H1 (cell line): ENCODE measurements around the gene NDUFAF3. TPM values are rescaled to one million over a fixed set of nuclear protein-coding genes. Genes with fewer than 3 reads are reported as not detected.

ENCODE experiments used
- CTCF ChIA-PET: fragments of 300-600 bp; sonication (Branson Sonifier 250); formaldehyde crosslinking; loops from one replicate; lab custom pipeline; 2021; ENCODE audit not compliant: partially characterized antibody; lab: Charles Lee
- POLR2A ChIA-PET: fragments of 300-600 bp; sonication (Branson Sonifier 250); formaldehyde crosslinking; loops from one replicate; lab custom pipeline; 2021; ENCODE audit warnings: inconsistent platforms; ENCODE audit not compliant: partially characterized antibody; lab: Charles Lee
- DNase-seq, 2 experiments: peaks; one replicate each; pipeline versions ENCODE4 v3.0.0 to v3.0.0-alpha.2; 2010 to 2022; ENCODE audit warnings: low spot score in 2 of 2, low read depth in 1 of 2, mixed read lengths in 1 of 2
- FAIRE-seq: peaks from 2 replicates; lab custom pipeline; 2011; peaks lifted over from hg19 to GRCh38; lab: Jason Lieb, UNC
- H2AFZ ChIP-seq: 2 replicates; pipeline ENCODE4 v1.8.1; 2012; ENCODE audit warnings: low read length, inconsistent platforms
- H2AK5ac ChIP-seq: 2 replicates; pipeline ENCODE4 v1.6.1; 2013; ENCODE audit warnings: low read depth, low read length
- H2BK120ac ChIP-seq: replicated peaks from 2 replicates; pipeline ENCODE3; 2013; ENCODE audit warnings: low read depth, low read length, inconsistent platforms
- H2BK12ac ChIP-seq: 2 replicates; pipeline ENCODE4 v1.6.1; 2013; ENCODE audit warnings: low read depth, low read length
- H2BK15ac ChIP-seq: 2 replicates; pipeline ENCODE4 v1.6.1; 2013; ENCODE audit warnings: low read length
- H2BK20ac ChIP-seq: 2 replicates; pipeline ENCODE4 v1.6.1; 2013; ENCODE audit warnings: low read length
- H2BK5ac ChIP-seq: 2 replicates; pipeline ENCODE4 v1.6.1; 2013; ENCODE audit warnings: low read depth, low read length
- H3K14ac ChIP-seq: 2 replicates; pipeline ENCODE4 v1.6.1; 2013; ENCODE audit warnings: inconsistent platforms; ENCODE audit not compliant: insufficient read length
- H3K18ac ChIP-seq: 2 replicates; pipeline ENCODE4 v1.6.1; 2013; ENCODE audit warnings: low read length; ENCODE audit errors: extremely low read depth
- H3K23ac ChIP-seq: 2 replicates; pipeline ENCODE4 v1.6.1; 2013; ENCODE audit warnings: inconsistent platforms; ENCODE audit not compliant: insufficient read length
- H3K23me2 ChIP-seq: 2 replicates; pipeline ENCODE4 v1.6.1; 2013; ENCODE audit warnings: low read depth, low read length
- H3K27ac ChIP-seq: 2 replicates; pipeline ENCODE4 v1.6.1; 2011; ENCODE audit warnings: low read depth, low read length, inconsistent platforms
- H3K27me3 ChIP-seq, 4 experiments: replicated peaks in 1 of 4; 1 replicate in 1 of 4; 2 replicates in 3 of 4; pipeline versions ENCODE4 v1.6.1 to v1.8.1; 2011 to 2013; ENCODE audit warnings: low read length in 3 of 4, mild to moderate bottlenecking in 3 of 4, inconsistent platforms in 2 of 4, mixed read lengths in 2 of 4, moderate library complexity in 1 of 4; ENCODE audit not compliant: control insufficient read depth in 3 of 4, insufficient read depth in 3 of 4; ENCODE audit errors: extremely low read depth in 1 of 4
- H3K36me3 ChIP-seq, 4 experiments: 2 replicates each; pipeline versions ENCODE4 v1.6.1 to v1.8.1; 2011 to 2013; ENCODE audit warnings: mild to moderate bottlenecking in 4 of 4, low read length in 3 of 4, moderate library complexity in 2 of 4, control low read depth in 1 of 4, inconsistent platforms in 1 of 4; ENCODE audit not compliant: insufficient read depth in 4 of 4, control insufficient read depth in 2 of 4
- H3K4ac ChIP-seq: replicated peaks from 2 replicates; pipeline ENCODE3; 2013; ENCODE audit warnings: low read length, low read depth, mixed read lengths, inconsistent platforms; ENCODE audit not compliant: insufficient read length
- H3K4me1 ChIP-seq, 4 experiments: replicated peaks in 1 of 4; 1 replicate in 1 of 4; 2 replicates in 3 of 4; pipeline versions ENCODE4 v1.6.1 to v1.8.1; 2011 to 2013; ENCODE audit warnings: low read length in 3 of 4, inconsistent platforms in 2 of 4, mixed read lengths in 1 of 4; ENCODE audit not compliant: insufficient read depth in 4 of 4, control insufficient read depth in 3 of 4
- H3K4me2 ChIP-seq, 2 experiments: 2 replicates each; pipeline versions ENCODE4 v1.6.1 to v1.8.1; 2011 to 2013; ENCODE audit warnings: low read depth in 2 of 2, low read length in 2 of 2, control low read depth in 1 of 2, inconsistent platforms in 1 of 2, mild to moderate bottlenecking in 1 of 2; ENCODE audit not compliant: insufficient read depth in 1 of 2
- H3K4me3 ChIP-seq, 4 experiments: fragments of 200-600, 300-600 bp in 1 of 4; sonication (generic), shearing (Covaris generic), sonication (Bioruptor Twin) in 1 of 4; 2 replicates each; pipeline versions ENCODE4 v1.5.1 to v1.8.1; 2011 to 2016; ENCODE audit warnings: low read length in 4 of 4, low read depth in 3 of 4, control low read depth in 2 of 4, inconsistent platforms in 2 of 4, mild to moderate bottlenecking in 2 of 4, mixed read lengths in 1 of 4, moderate library complexity in 1 of 4; ENCODE audit not compliant: insufficient read depth in 2 of 4; ENCODE audit errors: extremely low read depth in 1 of 4
- H3K56ac ChIP-seq: replicated peaks from 2 replicates; pipeline ENCODE3; 2013; ENCODE audit warnings: low read depth, mild to moderate bottlenecking, mixed read lengths, low read length, inconsistent platforms; ENCODE audit not compliant: insufficient read length
- H3K79me1 ChIP-seq: 2 replicates; pipeline ENCODE4 v1.6.1; 2013; ENCODE audit warnings: low read depth, low read length, control low read depth
- H3K79me2 ChIP-seq, 2 experiments: 2 replicates each; pipeline versions ENCODE4 v1.6.1 to v1.8.1; 2012 to 2013; ENCODE audit warnings: low read length in 2 of 2, mild to moderate bottlenecking in 2 of 2, inconsistent platforms in 1 of 2; ENCODE audit not compliant: insufficient read depth in 2 of 2, control insufficient read depth in 1 of 2
- H3K9ac ChIP-seq, 4 experiments: replicated peaks in 1 of 4; 1 replicate in 1 of 4; 2 replicates in 3 of 4; pipeline versions ENCODE4 v1.6.1 to v1.8.1; 2011 to 2013; ENCODE audit warnings: low read depth in 3 of 4, low read length in 3 of 4, control low read depth in 2 of 4, mild to moderate bottlenecking in 2 of 4, moderate library complexity in 2 of 4, inconsistent platforms in 1 of 4; ENCODE audit errors: extremely low read depth in 1 of 4
- H3K9me3 ChIP-seq, 2 experiments: 2 replicates each; pipeline versions ENCODE4 v1.6.1 to v1.8.1; 2012 to 2013; ENCODE audit warnings: mild to moderate bottlenecking in 2 of 2, moderate library complexity in 2 of 2, control low read depth in 1 of 2, inconsistent platforms in 1 of 2, low read depth in 1 of 2, low read length in 1 of 2, mixed read lengths in 1 of 2; ENCODE audit not compliant: insufficient read depth in 2 of 2
- H4K20me1 ChIP-seq, 2 experiments: replicated peaks in 1 of 2; 2 replicates each; pipeline versions ENCODE3 to v1.8.1; 2011 to 2013; ENCODE audit warnings: inconsistent platforms in 2 of 2, low read length in 2 of 2, mild to moderate bottlenecking in 1 of 2; ENCODE audit not compliant: insufficient read depth in 2 of 2, control insufficient read depth in 1 of 2
- H4K5ac ChIP-seq: 2 replicates; pipeline ENCODE4 v1.6.1; 2013; ENCODE audit warnings: low read length, low read depth, mixed read lengths, inconsistent platforms; ENCODE audit not compliant: insufficient read length
- H4K8ac ChIP-seq: 2 replicates; pipeline ENCODE4 v1.8.0; 2013; ENCODE audit warnings: mild to moderate bottlenecking, moderate library complexity, low read length, inconsistent platforms; ENCODE audit not compliant: insufficient read depth; ENCODE audit errors: extremely low read depth
- H4K91ac ChIP-seq: replicated peaks from 2 replicates; pipeline ENCODE3; 2013; ENCODE audit warnings: low read length, mixed read lengths, inconsistent platforms; ENCODE audit not compliant: insufficient read length
- BRCA1 ChIP-seq: IDR thresholded peaks from 2 replicates; pipeline ENCODE4 v1.6.1; 2012; ENCODE audit warnings: low read depth, low read length, improper control_type of control experiment
- CBX5 ChIP-seq: fragments of 300-800, 300-1000 bp; sonication (generic); IDR thresholded peaks from 2 replicates; pipeline ENCODE4 v1.7.1; 2016; ENCODE audit warnings: antibody characterized with exemption, low read length, low read depth
- CTBP2 ChIP-seq: IDR thresholded peaks from 2 replicates; pipeline ENCODE4 v1.7.0; 2011; ENCODE audit warnings: borderline replicate concordance, mild to moderate bottlenecking, moderate library complexity, mixed read lengths, low read length; ENCODE audit not compliant: insufficient read depth, insufficient read length
- EGR1 ChIP-seq: IDR thresholded peaks from 2 replicates; pipeline ENCODE4 v1.6.1; 2011; ENCODE audit warnings: low read depth, low read length, borderline replicate concordance
- GABPA ChIP-seq: IDR thresholded peaks from 2 replicates; pipeline ENCODE4 v1.6.1; 2011; ENCODE audit warnings: mild to moderate bottlenecking, low read length, moderate library complexity, borderline replicate concordance; ENCODE audit not compliant: insufficient read depth
- SIRT6 ChIP-seq: IDR thresholded peaks from one replicate; pipeline ENCODE4 v1.7.1; 2012; ENCODE audit warnings: low read length, inconsistent platforms
- TAF1 ChIP-seq: IDR thresholded peaks from 2 replicates; pipeline ENCODE4 v1.6.1; 2011; ENCODE audit warnings: mild to moderate bottlenecking, low read depth, low read length
- WGBS, 2 experiments: shearing (Covaris generic) in 1 of 2; methylation state at CpG; one replicate each; pipeline versions ENCODE4 v1.1.6 to v1.1.7; 2013 to 2015; ENCODE audit warnings: low lambda C conversion rate in 2 of 2, mixed read lengths in 2 of 2, inconsistent platforms in 1 of 2, low coverage in 1 of 2, missing lambda C conversion rate in 1 of 2; ENCODE audit not compliant: insufficient replicate concordance in 2 of 2, insufficient coverage in 1 of 2, insufficient read length in 1 of 2; ENCODE audit errors: extremely low coverage in 1 of 2, missing lambda C conversion rate in 1 of 2; 5-methylcytosine and 5-hydroxymethylcytosine counted together
- polyA plus RNA-seq, 7 experiments: library from polyadenylated mRNA; depleted of rRNA in 3 of 7; stranded (reverse) in 5 of 7; unstranded in 2 of 7; fragments of >200 nt in 5 of 7; fragments of 200-250 nt in 2 of 7; gene quantifications; 1 replicate in 5 of 7; 2 replicates in 1 of 7; 4 replicates in 1 of 7; pipeline versions ENCODE4 v1.2.1 to v1.2.3, GENCODE V29; 2011 to 2013; ENCODE audit warnings: missing spikeins in 2 of 7, mixed read lengths in 2 of 7
- total RNA-seq: library from RNA; stranded (reverse); fragmentation: NEBNext Ultra II Directional; extraction: Animal tissue kit (Norgen Biotek cat#: 25700); gene quantifications from 2 replicates; pipeline ENCODE4 v1.2.1, GENCODE V29; 2021
- TF ChIP-seq, protein P1 (sequence below): IDR thresholded peaks from 2 replicates; pipeline ENCODE4 v1.6.1; 2012; ENCODE audit warnings: low read length, inconsistent platforms
- TF ChIP-seq, protein P2 (sequence below), 3 experiments: IDR thresholded peaks; 1 replicate in 2 of 3; 2 replicates in 1 of 3; pipeline versions ENCODE4 v1.5.1 to v1.6.1; 2011; ENCODE audit warnings: low read length in 3 of 3, mild to moderate bottlenecking in 3 of 3, inconsistent platforms in 2 of 3, low read depth in 1 of 3, moderate library complexity in 1 of 3; ENCODE audit not compliant: insufficient read depth in 1 of 3; ENCODE audit errors: control extremely low read depth in 1 of 3

The NDUFAF3 gene
- total and polyA plus RNA-seq, 2 of the 8 experiments (the other 6 are each of a cell fraction or from before 2014, with no cell fraction given), result 27.8 to 45.5 TPM

DNA sequence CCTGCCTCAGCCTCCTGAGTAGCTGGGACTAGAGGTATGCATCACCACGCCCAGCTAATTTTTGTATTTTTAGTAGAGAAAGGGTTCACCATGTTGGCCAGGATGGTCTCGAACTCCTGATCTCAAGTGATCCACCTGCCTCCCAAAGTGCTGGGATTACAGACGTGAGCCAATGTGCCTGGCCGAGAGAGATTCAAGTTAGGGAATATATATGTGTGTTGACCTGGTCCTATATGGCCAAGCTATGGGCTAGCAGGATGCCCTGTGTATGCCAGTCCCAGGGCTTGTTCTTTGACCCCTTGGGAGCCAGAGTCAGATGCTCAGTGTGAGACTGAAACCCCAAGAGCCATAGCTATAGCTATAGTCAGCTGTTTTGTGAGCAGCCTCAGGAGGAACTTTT is 1.9 kb downstream of the NDUFAF3 start:
- no peak overlapping the region for H4K91ac ChIP-seq
- no peak overlapping the region for H3K18ac ChIP-seq
- H3K9me3 ChIP-seq, result no peaks in the 10 kb centered on the region
- H2BK15ac ChIP-seq, result no peak overlapping the region
- no peak for FAIRE-seq
- H3K4me2 ChIP-seq, result no peak overlapping the region; a peak in 1 of 4 replicates
- no peaks in the 10 kb centered on the region; a peak in 1 of 7 replicates for H3K27me3 ChIP-seq
- peaks cover 27% of the 10 kb centered on the region for H3K23me2 ChIP-seq
- no peak for DNase-seq
- no peak overlapping the region for H3K23ac ChIP-seq
- no peak overlapping the region; the same call in 1 of the 2 replicates for H4K8ac ChIP-seq
- CTCF ChIA-PET, result interaction anchor here (0.9 to 24.3 kb wide), 4 partner anchors 11 to 71 kb away, joined by 3 to 467 read pairs (median 34); partner anchors contain the start of genes P4HTM and QRICH1
- H3K27ac ChIP-seq, result no peak overlapping the region
- no peak overlapping the region for H3K14ac ChIP-seq
- peaks cover 10% of the 10 kb centered on the region for H3K79me1 ChIP-seq
- H2BK120ac ChIP-seq, result no peak overlapping the region
- WGBS, 2 experiments, result 85% methylated on average over 4 of the region's 4 CpGs; no CpG with 5 or more reads in 1 of the 2 experiments
- H4K5ac ChIP-seq, result no peak overlapping the region
- POLR2A ChIA-PET, result interaction anchor here (0.6 to 33.9 kb wide), 11 partner anchors 9 to 427 kb away, joined by 3 to 1518 read pairs (median 41); partner anchors contain the start of genes DALRD3, P4HTM, QARS1 and QRICH1
- peaks cover 32 to 50% (median 43%) of the 10 kb centered on the region in 4 experiments for H3K36me3 ChIP-seq
- no peak overlapping the region for H2AFZ ChIP-seq
- no peak overlapping the region for H3K4ac ChIP-seq
- no peak overlapping the region for H2AK5ac ChIP-seq
- no peak overlapping the region for H2BK5ac ChIP-seq
- H3K56ac ChIP-seq, result no peak overlapping the region
- H4K20me1 ChIP-seq, result peaks cover 8 to 18% of the 10 kb centered on the region in 2 experiments
- no peak overlapping the region for H2BK20ac ChIP-seq
- peaks cover 4 to 29% of the 10 kb centered on the region in 2 experiments; a peak in 3 of 4 replicates for H3K79me2 ChIP-seq
- no peak overlapping the region for H3K9ac ChIP-seq
- H2BK12ac ChIP-seq, result no peak overlapping the region
- no peak overlapping the region for H3K4me3 ChIP-seq
- H3K4me1 ChIP-seq, result peaks cover 0 to 24% (median 13%) of the 10 kb centered on the region in 4 experiments; a peak in 6 of 7 replicates
- TF ChIP-seq CBX5 (no peak), SIRT6 (no peak), BRCA1 (no peak), TAF1 (no peak), CTBP2 (no peak), EGR1 (no peak), GABPA (no peak)
- TF ChIP-seq, protein P1, sequence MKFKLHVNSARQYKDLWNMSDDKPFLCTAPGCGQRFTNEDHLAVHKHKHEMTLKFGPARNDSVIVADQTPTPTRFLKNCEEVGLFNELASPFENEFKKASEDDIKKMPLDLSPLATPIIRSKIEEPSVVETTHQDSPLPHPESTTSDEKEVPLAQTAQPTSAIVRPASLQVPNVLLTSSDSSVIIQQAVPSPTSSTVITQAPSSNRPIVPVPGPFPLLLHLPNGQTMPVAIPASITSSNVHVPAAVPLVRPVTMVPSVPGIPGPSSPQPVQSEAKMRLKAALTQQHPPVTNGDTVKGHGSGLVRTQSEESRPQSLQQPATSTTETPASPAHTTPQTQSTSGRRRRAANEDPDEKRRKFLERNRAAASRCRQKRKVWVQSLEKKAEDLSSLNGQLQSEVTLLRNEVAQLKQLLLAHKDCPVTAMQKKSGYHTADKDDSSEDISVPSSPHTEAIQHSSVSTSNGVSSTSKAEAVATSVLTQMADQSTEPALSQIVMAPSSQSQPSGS, result no peak
- TF ChIP-seq, protein P2, sequence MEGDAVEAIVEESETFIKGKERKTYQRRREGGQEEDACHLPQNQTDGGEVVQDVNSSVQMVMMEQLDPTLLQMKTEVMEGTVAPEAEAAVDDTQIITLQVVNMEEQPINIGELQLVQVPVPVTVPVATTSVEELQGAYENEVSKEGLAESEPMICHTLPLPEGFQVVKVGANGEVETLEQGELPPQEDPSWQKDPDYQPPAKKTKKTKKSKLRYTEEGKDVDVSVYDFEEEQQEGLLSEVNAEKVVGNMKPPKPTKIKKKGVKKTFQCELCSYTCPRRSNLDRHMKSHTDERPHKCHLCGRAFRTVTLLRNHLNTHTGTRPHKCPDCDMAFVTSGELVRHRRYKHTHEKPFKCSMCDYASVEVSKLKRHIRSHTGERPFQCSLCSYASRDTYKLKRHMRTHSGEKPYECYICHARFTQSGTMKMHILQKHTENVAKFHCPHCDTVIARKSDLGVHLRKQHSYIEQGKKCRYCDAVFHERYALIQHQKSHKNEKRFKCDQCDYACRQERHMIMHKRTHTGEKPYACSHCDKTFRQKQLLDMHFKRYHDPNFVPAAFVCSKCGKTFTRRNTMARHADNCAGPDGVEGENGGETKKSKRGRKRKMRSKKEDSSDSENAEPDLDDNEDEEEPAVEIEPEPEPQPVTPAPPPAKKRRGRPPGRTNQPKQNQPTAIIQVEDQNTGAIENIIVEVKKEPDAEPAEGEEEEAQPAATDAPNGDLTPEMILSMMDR (IDR thresholded peaks at IDR 0.05; ENCODE audit: control extremely low read depth in 1 of 3, insufficient read depth in 1 of 3, low read depth in 1 of 3, low read length in 3 of 3), result no peak
